Skin of body (tissue), 2 donors: Measurements from ENCODE around the gene KSR1. TPM values are rescaled to one million over a fixed set of nuclear protein-coding genes. Genes with fewer than 3 reads are reported as not detected.

Experiments used
- DNase-seq: peaks from one replicate; lab custom pipeline; 2025; lab: John Stamatoyannopoulos, UW
- total RNA-seq: library from RNA; depleted of rRNA; stranded (reverse); fragments of >200 nt; gene quantifications from one replicate; pipeline ENCODE4 v1.2.3, GENCODE V29; 2014

KSR1 gene
- total RNA-seq, 1 donor from 2014 or later = 32.7 TPM

GRCh38 chr17:27585153-27585681 is 129.0 kb downstream of the KSR1 start:
- no peak for DNase-seq

DNA sequence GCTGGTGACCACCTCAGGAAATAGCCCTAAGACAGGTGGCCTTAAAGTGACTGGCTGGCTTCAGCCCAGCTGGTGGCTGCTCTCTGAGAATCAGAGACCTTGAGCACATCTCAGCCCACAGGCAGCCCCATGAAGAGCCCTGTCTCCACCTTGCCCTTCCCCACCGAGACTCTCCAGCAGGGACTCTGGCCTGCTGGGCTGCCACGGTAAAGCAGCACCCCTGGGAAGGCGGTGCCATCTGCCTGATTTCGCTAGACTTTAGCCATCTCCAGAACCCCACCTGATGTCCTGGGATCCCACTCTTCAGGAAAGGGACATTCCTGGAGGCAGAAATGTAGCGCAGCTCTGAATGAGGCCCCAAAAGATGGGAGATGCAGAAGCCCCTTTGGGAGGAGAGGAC is 129.5 kb downstream of the KSR1 start:
- DNase-seq = no peak

GRCh38 chr17:27586203-27586721 is 130.0 kb downstream of the KSR1 start:
- DNase-seq = peak; percentile 36

- no peak for DNase-seq
These were observed 132.1 kb downstream of the KSR1 start for GRCh38 chr17:27588354-27588753.

- DNase-seq = no peak
These were observed 134.6 kb downstream of the KSR1 start for GRCh38 chr17:27590864-27591263.

GRCh38 chr17:27591986-27592385 is 135.7 kb downstream of the KSR1 start:
- DNase-seq = no peak

DNA sequence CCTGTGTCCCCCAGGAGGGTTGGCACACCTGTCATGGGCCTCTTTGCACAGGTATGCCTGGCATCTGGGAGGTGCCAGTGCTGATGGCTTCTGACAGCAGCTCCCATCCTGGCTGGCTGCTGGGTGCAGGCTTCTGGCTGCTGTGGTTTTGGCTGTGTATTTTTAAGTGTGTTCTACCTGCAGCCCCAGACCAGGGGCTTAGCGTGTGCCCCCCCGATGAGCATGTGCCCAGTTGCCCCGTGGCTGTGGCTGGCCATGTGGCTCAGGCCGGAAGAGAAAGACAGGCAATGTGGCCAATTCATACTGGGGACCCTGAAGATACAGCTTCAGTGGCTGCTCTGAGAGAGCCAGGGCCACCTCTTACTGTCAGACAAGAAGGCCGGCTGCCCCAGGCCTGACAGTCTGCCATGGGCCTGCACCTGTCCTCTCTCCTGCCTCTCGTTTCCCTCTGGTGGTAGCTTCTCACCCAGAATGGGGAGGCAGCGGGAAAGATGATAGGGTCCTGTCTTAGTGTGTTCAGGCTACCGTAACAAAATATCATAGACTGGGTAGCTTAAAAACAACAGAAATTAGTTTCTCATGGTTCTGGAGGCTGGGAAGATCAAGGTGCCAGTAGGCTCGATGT is 137.1 kb downstream of the KSR1 start:
- no peak for DNase-seq

DNA sequence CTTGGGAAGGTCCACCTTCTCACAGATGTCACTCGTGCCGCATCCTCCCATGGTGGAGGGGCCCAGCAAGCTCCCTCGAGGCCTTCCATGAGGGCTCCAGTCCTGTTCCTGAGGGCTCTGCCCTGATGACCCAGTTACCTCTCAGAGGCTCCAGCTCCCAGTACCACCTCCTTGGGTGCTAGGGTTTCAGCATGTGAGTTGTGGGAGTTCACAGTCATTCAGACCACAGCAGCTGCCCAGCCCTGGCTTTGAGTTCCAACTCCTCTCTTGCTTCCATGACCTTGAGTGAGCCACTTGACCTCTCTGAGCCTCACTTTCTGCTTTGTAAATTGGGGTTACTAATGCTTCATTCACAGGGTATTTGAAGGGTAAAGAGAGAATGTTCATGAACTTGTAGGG is 137.6 kb downstream of the KSR1 start:
- DNase-seq = no peak

GRCh38 chr17:27595208-27595607 is 139.0 kb downstream of the KSR1 start:
- no peak for DNase-seq

DNA sequence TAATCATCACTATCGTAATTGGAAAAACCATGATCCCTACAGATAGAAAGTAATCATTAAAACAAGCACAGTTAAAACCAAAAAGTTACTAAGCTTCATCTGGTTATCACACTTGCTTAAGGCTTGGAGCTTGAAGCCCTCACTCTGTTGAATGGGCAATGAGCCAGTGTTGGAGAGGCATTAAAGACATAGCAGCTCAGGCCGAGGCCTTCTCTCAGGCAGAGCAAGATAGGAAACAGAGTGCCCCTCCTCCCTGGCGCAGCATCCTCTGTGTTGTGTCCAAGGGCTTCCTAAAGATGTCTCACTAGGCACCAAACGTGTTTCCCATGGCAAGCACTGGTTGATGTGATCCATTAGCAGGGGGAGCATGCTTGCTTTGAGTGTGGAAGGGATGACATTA is 139.8 kb downstream of the KSR1 start:
- DNase-seq = no peak

- DNase-seq = no peak
These were observed 140.4 kb downstream of the KSR1 start for GRCh38 chr17:27596566-27597187.

DNA sequence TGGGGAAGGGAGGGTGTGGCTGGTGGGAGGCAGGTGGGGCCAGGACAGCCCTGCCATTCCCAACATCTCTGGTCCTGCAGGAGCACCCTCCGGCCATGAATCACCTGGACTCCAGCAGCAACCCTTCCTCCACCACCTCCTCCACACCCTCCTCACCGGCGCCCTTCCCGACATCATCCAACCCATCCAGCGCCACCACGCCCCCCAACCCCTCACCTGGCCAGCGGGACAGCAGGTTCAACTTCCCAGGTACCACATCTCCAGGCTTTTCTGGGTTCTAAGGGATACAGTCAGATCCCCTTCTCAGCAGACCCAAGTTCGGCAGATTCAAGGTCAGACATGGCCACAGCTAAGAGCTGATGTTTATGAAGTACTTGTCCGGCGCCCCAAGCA is 140.9 kb downstream of the KSR1 start:
- no peak for DNase-seq

DNA sequence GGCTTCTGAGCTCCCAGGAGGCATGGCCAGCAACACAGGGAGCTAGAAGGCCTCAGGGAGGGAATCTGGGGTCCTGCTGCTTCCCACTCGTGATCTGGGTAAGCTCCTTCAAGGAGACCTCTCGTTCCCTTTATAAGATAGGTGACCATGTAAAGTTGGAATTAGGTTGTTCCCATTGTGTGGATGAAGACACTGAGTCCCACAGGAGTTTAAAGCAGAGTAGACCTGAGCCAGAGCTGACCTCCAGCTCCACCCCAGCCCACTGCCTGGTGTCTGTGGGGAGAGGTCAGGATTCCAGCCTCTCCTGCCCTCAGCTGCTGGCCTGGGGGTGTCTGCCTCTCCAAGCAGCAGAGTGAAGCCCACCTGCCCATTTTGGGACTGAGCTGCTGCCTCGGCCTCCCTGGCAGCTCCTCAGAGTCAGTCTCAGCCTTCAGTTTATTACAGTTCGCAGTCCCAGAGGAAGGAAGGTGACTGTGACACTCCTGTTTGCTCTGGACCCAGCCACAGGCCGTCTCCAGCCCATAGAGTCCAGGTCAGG is 141.6 kb downstream of the KSR1 start:
- DNase-seq = no peak

DNA sequence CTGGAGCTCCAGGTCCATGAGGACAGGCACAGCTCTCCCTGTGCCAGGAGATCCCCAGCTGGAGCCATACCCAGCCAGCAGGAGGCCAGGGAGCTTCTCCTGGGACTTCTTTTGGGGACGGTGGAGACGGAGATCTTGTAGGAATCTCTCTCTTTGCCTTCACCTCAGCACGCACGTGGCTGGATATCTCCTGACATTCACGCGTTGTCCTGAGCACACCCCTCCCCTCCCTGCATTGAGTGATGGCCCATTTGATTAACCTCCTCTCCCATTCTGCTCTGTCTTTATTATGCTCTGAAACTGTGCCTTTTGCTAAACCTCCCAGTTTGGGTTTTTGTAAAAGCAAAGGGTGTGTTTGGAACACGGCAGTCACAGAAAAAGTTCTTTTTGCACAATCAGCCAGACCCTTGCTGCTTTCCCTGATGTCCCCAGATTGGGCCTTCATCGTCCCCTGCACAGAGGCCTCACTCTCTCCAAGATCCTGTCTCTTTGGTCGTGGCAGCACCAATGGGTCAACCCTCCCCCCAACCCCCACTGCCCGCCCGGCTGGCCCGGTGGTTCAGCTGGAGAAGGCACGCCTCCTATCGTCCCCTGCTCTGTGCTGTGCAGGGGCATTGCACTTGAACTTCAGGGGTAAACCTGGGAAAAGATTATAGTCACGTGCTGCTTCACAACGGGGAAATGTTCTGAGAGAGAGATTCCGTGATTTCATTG is 142.2 kb downstream of the KSR1 start:
- no peak for DNase-seq

- no peak for DNase-seq
These were observed 144.2 kb downstream of the KSR1 start for GRCh38 chr17:27600471-27600870.

- peak; percentile 76 for DNase-seq
These were observed 145.1 kb downstream of the KSR1 start for GRCh38 chr17:27601069-27601974.

DNA sequence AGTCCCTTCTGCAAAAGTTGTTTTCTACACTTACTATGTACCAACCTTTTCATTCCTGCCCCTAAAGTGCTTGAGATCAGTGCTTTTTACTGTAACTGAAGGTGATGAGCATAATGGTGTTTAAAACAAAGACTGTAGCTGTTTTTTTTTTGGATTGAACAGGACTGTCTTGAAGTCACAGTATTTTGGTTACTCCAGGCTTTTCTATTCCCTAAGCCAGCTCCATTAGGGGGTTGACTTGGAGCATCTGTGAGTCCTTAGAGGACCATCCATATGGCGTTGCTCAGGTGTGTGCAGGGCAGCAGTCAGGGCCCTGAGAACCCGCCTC is 145.7 kb downstream of the KSR1 start:
- DNase-seq = no peak

DNA sequence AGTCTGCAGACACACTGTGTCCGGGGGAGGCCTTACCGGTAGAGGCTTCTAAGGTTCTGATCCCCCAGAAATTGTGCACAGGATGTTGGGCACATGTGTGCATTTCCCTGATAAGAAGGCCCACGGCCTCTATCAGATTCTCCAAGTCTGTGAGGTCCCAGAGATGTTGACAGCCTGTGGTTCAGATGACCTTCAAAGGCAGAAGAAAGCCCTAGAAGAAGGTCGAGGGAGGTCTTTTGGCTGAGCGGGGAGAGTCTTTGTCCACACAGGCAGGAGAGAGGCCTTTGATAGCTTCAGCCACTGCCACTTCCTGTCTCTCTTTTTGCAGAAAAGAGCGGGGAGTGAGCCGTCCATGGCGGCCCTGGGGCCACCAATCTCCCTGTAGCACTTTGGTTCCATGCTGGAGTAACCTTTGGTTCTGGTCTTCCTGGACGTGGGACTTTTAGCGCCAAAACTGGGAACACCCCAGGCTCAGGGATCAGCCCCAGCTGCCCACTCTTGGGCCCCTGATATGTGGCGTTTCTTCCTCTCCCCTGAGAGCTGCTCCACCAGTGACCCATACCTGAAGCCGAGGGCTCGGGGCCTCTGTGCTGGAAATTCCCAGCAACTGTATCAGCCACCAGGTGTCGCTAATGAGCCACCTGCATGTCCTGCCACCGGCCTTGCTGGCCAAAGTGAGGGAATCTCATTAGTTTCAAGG is 146.6 kb downstream of the KSR1 start:
- no peak for DNase-seq

GRCh38 chr17:27603421-27603770 is 147.1 kb downstream of the KSR1 start:
- no peak for DNase-seq

DNA sequence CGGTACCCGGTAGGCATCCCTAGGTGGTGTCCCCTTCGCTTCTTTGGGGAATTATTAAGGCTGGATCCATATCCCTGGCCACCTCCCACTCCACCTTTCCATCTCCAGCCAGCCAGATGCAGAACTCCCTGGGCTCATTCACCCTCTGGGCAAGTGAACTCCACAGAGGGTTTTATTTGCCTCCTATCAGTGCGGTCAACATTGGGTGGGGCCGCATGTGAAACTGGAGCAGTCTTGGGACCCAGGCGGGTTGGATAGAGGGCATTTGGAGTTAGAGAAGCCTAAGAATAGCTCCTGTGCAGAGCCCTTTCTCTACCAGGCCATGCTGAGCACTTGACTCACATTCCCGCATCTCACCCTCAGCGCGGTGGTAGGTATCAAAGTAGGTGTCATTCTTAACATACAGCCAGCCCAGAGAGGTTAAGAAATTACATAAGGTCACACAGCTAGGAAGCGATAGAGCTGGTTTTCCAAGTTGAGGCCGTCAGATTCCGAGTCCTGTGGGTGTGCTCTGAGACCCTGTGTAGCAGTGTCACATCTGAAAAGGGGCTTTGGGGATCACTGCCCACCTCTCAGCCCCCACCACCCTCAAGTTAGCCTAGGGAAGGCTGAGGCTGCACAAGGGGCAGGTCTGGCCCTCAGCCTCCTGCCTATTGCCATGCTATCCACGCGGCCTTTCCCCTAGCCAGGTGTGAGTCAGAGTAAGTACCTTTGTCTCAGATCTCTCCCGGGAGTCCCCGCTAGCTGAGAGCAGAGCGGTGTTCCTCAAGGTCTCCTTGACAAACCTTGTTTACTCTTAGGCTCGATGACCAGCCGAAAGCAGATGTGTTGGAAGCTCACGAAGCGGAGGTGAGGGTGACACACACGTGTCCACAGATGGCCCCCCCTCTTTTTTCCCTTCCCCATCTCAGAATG is 147.9 kb downstream of the KSR1 start:
- DNase-seq = no peak
